ENCODE data around the gene KCTD21.

KCTD21 gene

DNA sequence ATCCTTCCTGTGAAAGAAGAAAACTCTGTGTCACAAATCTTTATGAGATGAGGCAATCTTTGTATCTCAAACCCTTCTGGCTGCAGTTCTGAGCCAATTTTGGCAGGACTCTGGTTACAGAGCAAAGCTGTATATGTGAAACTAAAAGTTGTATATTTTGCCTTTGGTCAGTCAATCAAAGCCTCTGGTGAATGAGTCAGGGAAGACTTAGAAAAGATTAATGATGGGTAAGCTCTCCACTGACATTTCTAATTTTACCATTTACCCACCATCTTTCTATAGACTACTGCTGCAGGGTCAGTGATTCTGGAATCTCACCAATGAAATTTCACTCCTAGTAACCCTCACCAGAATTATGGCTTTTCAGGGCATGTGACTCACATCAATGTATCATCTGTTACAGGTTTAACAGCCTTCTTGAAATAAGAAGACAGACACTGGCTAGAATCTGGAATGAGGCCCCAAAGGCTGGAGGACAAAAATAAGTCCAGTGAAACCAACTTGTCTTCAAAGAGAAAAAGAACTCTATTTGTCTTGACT is 43.6 kb upstream of the KCTD21 start:
- no peak overlapping the region for H2AFZ ChIP-seq (ENCODE audit: low read length)
- H3K9me3 ChIP-seq (replicated peaks; ENCODE audit: insufficient read depth, low read length) = no peaks in the 10 kb centered on the region
- peak overlapping the region; percentile 12; the same call in 1 of the 2 replicates for H3K27ac ChIP-seq (ENCODE audit: low read length)
- peak overlapping the region; percentile 16; the same call in 1 of the 2 replicates for H3K4me2 ChIP-seq (ENCODE audit: low read depth, low read length)
- TF ChIP-seq CTCF (IDR thresholded peaks at IDR 0.05; ENCODE audit: low read length) (no peak), EZH2 (optimal IDR thresholded peaks at IDR 0.05; ENCODE audit: low read depth, low read length) (no peak), EZH2phosphoT487 (IDR thresholded peaks at IDR 0.05; ENCODE audit: low read length) (no peak)
- DNase-seq = peak; percentile 19
- H3K4me3 ChIP-seq (ENCODE audit: low read length) = no peak overlapping the region
- H3K79me2 ChIP-seq (ENCODE audit: low read length) = no peaks in the 10 kb centered on the region
- H3F3A ChIP-seq (ENCODE audit: insufficient read depth, low read length) = peaks cover 7% of the 10 kb centered on the region; the same call in 1 of the 2 replicates
- no peaks in the 10 kb centered on the region for H3K27me3 ChIP-seq (replicated peaks; ENCODE audit: insufficient read depth, low read length)
- no peaks in the 10 kb centered on the region for H3K9me2 ChIP-seq (replicated peaks; ENCODE audit: insufficient read depth, low read length)
- peaks cover 28% of the 10 kb centered on the region for H3K4me1 ChIP-seq (ENCODE audit: low read length)
- H3K36me3 ChIP-seq (replicated peaks; ENCODE audit: insufficient read depth, low read length) = no peaks in the 10 kb centered on the region
- H3K9ac ChIP-seq (ENCODE audit: low read length) = no peak overlapping the region
- H4K20me1 ChIP-seq (ENCODE audit: insufficient read depth, low read length) = no peaks in the 10 kb centered on the region

- no peaks in the 10 kb centered on the region for H3K9me2 ChIP-seq (replicated peaks; ENCODE audit: insufficient read depth, low read length)
- no peaks in the 10 kb centered on the region for H3K79me2 ChIP-seq (ENCODE audit: low read length)
- no peak overlapping the region for H3K4me3 ChIP-seq (ENCODE audit: low read length)
- DNase-seq = no peak
- no peaks in the 10 kb centered on the region for H4K20me1 ChIP-seq (ENCODE audit: insufficient read depth, low read length)
- H3K9ac ChIP-seq (ENCODE audit: low read length) = no peak overlapping the region
- no peaks in the 10 kb centered on the region for H3K9me3 ChIP-seq (replicated peaks; ENCODE audit: insufficient read depth, low read length)
- H3K27me3 ChIP-seq (replicated peaks; ENCODE audit: insufficient read depth, low read length) = no peaks in the 10 kb centered on the region
- no peak overlapping the region for H2AFZ ChIP-seq (ENCODE audit: low read length)
- H3K36me3 ChIP-seq (replicated peaks; ENCODE audit: insufficient read depth, low read length) = no peaks in the 10 kb centered on the region
- H3K4me2 ChIP-seq (ENCODE audit: low read depth, low read length) = no peak overlapping the region
- no peak overlapping the region for H3K27ac ChIP-seq (ENCODE audit: low read length)
- H3K4me1 ChIP-seq (ENCODE audit: low read length) = peaks cover 30% of the 10 kb centered on the region
- TF ChIP-seq CTCF (IDR thresholded peaks at IDR 0.05; ENCODE audit: low read length) = no peak
- TF ChIP-seq EZH2phosphoT487 (IDR thresholded peaks at IDR 0.05; ENCODE audit: low read length) = no peak
- TF ChIP-seq EZH2 (optimal IDR thresholded peaks at IDR 0.05; ENCODE audit: low read depth, low read length) = no peak
- peaks cover 7% of the 10 kb centered on the region; the same call in 1 of the 2 replicates for H3F3A ChIP-seq (ENCODE audit: insufficient read depth, low read length)
Measured at GRCh38 chr11:78230161-78230877, 41.9 kb upstream of the KCTD21 start.

DNA sequence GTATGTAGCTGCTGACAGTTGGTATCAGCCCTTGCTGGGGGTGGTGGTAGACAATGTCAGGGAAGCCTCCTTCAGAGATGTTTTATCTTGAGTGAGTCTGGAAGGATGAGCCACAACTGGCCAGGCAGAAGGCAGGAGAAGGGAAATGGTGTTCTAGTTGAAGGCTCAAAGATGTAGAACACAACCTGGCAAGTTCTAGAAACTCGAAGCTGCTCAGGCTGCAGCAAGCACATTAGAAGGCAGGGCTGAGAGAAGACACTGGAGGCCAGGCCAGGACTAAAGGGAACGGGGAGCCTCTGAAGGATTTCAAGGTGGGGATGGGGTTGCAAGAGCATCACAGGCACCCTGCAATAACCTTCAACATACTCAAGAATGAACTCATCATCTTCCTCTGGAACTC is 40.7 kb upstream of the KCTD21 start:
- no peak for DNase-seq
- no peaks in the 10 kb centered on the region for H3K27me3 ChIP-seq (replicated peaks; ENCODE audit: insufficient read depth, low read length)
- no peaks in the 10 kb centered on the region for H3K79me2 ChIP-seq (ENCODE audit: low read length)
- H4K20me1 ChIP-seq (ENCODE audit: insufficient read depth, low read length) = no peaks in the 10 kb centered on the region
- no peaks in the 10 kb centered on the region for H3K9me3 ChIP-seq (replicated peaks; ENCODE audit: insufficient read depth, low read length)
- no peaks in the 10 kb centered on the region for H3K36me3 ChIP-seq (replicated peaks; ENCODE audit: insufficient read depth, low read length)
- H3K27ac ChIP-seq (ENCODE audit: low read length) = no peak overlapping the region
- H3K4me2 ChIP-seq (ENCODE audit: low read depth, low read length) = no peak overlapping the region
- TF ChIP-seq EZH2 (optimal IDR thresholded peaks at IDR 0.05; ENCODE audit: low read depth, low read length) (no peak), CTCF (IDR thresholded peaks at IDR 0.05; ENCODE audit: low read length) (no peak), EZH2phosphoT487 (IDR thresholded peaks at IDR 0.05; ENCODE audit: low read length) (no peak)
- no peak overlapping the region for H3K9ac ChIP-seq (ENCODE audit: low read length)
- H3F3A ChIP-seq (ENCODE audit: insufficient read depth, low read length) = peaks cover 7% of the 10 kb centered on the region; the same call in 1 of the 2 replicates
- peaks cover 30% of the 10 kb centered on the region for H3K4me1 ChIP-seq (ENCODE audit: low read length)
- H2AFZ ChIP-seq (ENCODE audit: low read length) = no peak overlapping the region
- no peaks in the 10 kb centered on the region for H3K9me2 ChIP-seq (replicated peaks; ENCODE audit: insufficient read depth, low read length)
- no peak overlapping the region for H3K4me3 ChIP-seq (ENCODE audit: low read length)
